Neural crest cell (in vitro differentiated cells): ENCODE measurements around the gene FTH1. TPM values are rescaled to one million over a fixed set of nuclear protein-coding genes. Genes with fewer than 3 reads are reported as not detected.
A peak's percentile ranks its signal among the peaks of the same experiment; 100 is the strongest.
"Not testable (repeated sequence)": the region's sequence is repeated elsewhere in the genome, so short reads cannot be mapped to it uniquely, and the experiment has no call there.

Experiments used
- DNase-seq: peaks from one replicate; pipeline ENCODE4 v3.0.0; 2021; ENCODE audit warnings: low read depth, mixed read lengths, low spot score
- H3K27ac Mint-ChIP-seq: one replicate; pipeline ENCODE4 v1.8.0; 2021; ENCODE audit warnings: mild to moderate bottlenecking, mixed read lengths; ENCODE audit not compliant: unreplicated experiment
- H3K27me3 Mint-ChIP-seq: 2 replicates; pipeline ENCODE4 v1.8.0; 2021; ENCODE audit warnings: low read depth, mild to moderate bottlenecking, mixed read lengths
- H3K36me3 Mint-ChIP-seq: 2 replicates; pipeline ENCODE4 v1.8.0; 2021; ENCODE audit warnings: low read depth, mild to moderate bottlenecking, mixed read lengths
- H3K4me1 Mint-ChIP-seq: 2 replicates; pipeline ENCODE4 v1.8.0; 2021; ENCODE audit warnings: mixed read lengths
- H3K4me3 Mint-ChIP-seq: one replicate; pipeline ENCODE4 v1.8.0; 2021; ENCODE audit warnings: mild to moderate bottlenecking, mixed read lengths
- H3K9me3 Mint-ChIP-seq: 2 replicates; pipeline ENCODE4 v1.8.0; 2021; ENCODE audit warnings: mixed read lengths
- total RNA-seq: library from RNA; stranded (reverse); gene quantifications from 2 replicates; pipeline ENCODE4 v1.2.1, GENCODE V29; 2021
- TF ChIP-seq, protein P1 (sequence below): fragments of 200-600 bp; sonication (generic); conservative IDR thresholded peaks from 2 replicates; pipeline ENCODE4 v1.5.0; 2021; ENCODE audit warnings: antibody characterized with exemption, mild to moderate bottlenecking

FTH1 gene
- total RNA-seq, 1 donor from 2014 or later = 1,207 TPM

DNA sequence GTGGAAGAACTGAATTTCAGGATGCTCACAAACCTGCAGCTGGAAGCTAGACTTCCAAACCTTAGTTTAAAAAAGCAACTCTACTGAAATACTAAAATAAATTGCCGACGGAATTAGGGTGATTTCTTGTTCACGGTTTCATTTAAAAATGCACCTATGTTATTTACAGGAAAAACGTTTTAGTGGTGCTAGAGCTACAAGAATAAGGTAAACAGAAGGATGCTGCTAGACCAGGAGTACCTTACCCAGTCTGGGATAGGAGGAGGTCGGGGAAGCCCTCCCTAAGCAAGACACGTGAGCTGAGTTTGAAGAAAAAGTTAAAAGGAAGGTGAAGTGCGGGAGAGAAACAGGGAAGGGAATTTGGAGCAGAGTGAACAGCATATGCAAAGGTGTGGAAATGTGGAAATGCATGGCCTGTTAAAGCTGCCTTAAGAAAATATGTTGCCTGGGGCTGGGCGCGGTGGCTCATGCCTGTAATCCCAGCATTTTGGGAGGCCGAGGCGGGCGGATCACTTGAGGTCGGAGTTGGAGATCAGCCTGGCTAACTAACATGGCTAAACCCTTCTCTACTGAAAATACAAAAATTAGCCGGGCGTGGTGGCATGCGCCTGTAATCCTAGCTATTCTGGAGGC, 1.4 kb upstream of the FTH1 start:
- H3K4me3 Mint-ChIP-seq = peak overlapping the region; percentile 98
- no peaks in the 10 kb centered on the region for H3K27me3 Mint-ChIP-seq
- TF ChIP-seq, protein P1, sequence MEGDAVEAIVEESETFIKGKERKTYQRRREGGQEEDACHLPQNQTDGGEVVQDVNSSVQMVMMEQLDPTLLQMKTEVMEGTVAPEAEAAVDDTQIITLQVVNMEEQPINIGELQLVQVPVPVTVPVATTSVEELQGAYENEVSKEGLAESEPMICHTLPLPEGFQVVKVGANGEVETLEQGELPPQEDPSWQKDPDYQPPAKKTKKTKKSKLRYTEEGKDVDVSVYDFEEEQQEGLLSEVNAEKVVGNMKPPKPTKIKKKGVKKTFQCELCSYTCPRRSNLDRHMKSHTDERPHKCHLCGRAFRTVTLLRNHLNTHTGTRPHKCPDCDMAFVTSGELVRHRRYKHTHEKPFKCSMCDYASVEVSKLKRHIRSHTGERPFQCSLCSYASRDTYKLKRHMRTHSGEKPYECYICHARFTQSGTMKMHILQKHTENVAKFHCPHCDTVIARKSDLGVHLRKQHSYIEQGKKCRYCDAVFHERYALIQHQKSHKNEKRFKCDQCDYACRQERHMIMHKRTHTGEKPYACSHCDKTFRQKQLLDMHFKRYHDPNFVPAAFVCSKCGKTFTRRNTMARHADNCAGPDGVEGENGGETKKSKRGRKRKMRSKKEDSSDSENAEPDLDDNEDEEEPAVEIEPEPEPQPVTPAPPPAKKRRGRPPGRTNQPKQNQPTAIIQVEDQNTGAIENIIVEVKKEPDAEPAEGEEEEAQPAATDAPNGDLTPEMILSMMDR = no peak
- H3K27ac Mint-ChIP-seq = peak overlapping the region; percentile 89
- peaks cover 21% of the 10 kb centered on the region for H3K36me3 Mint-ChIP-seq
- DNase-seq = no peak
- peaks cover 62% of the 10 kb centered on the region for H3K4me1 Mint-ChIP-seq
- H3K9me3 Mint-ChIP-seq = no peaks in the 10 kb centered on the region

DNA sequence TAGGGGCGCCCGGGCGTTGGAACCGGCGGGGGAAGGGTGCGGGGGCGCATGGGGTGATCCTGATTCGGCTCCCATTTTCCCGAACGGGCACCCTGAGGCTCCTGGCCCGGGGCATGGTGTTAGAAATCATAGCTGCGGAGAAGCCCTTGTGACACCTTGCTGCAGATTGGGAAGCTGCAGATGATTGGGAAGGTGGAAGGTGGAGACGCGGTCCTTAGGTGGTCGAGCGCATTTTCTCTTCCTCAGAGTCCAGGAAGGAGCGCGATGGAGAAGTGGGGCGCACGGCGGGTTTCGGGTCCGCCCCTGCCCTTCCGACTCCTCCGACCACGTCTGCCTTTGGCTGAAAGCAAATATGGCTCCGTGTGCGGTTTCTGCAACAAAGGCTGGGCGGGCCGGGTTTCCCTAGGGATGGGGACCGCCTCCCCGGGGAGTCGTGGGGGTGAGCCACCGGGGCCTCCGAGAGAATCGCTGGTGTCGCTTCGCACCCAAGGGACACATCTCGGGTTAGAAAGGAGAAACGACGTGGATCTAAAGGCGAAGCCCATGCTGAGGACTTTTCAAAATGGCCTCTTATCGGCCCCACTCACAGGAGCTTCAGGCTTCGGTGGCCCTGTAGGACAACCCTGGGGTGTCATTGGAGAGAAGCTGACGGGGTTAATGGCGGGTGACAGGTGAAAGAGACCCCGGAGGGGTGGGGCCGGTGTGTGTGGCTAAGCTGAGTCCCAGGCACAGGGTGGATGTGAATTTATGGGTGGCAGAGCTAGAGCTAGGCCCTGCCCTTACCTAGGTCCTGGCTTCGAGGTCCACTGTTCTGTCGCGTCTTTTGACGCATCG, 707 bp upstream of the FTH1 start:
- Mint-ChIP-seq H3K36me3 (peaks cover 28% of the 10 kb centered on the region), H3K4me3 (peak overlapping the region; percentile 98), H3K27me3 (no peaks in the 10 kb centered on the region), H3K27ac (peak overlapping the region; percentile 97), H3K9me3 (no peaks in the 10 kb centered on the region), H3K4me1 (peaks cover 61% of the 10 kb centered on the region)
- TF ChIP-seq, protein P1 = no peak
- DNase-seq = peak; percentile 34

DNA sequence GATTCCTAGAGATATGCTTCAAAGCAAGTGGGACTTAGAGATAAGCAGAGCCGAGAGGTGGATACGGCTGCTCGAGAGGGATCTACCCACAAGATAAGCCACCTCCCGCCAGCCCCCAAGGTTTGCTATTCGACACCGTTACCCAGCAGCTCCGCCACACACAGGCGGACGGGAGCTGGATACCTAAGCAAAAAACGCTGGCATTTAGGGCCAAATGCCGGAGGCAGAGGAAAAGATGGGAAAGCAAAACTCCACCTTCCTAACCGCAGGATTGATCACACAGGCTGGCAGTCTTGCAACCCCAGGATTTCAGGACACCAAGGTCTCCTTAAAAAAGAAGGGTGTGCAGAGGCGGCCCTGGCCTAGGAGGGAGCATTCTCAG, 709 bp downstream of the FTH1 start:
- H3K4me1 Mint-ChIP-seq = peaks cover 56% of the 10 kb centered on the region
- no peak for DNase-seq
- no peaks in the 10 kb centered on the region for H3K27me3 Mint-ChIP-seq
- peak overlapping the region; percentile 98 for H3K4me3 Mint-ChIP-seq
- TF ChIP-seq, protein P1 = no peak
- peaks cover 37% of the 10 kb centered on the region for H3K36me3 Mint-ChIP-seq
- no peaks in the 10 kb centered on the region for H3K9me3 Mint-ChIP-seq
- H3K27ac Mint-ChIP-seq = no peak overlapping the region

DNA sequence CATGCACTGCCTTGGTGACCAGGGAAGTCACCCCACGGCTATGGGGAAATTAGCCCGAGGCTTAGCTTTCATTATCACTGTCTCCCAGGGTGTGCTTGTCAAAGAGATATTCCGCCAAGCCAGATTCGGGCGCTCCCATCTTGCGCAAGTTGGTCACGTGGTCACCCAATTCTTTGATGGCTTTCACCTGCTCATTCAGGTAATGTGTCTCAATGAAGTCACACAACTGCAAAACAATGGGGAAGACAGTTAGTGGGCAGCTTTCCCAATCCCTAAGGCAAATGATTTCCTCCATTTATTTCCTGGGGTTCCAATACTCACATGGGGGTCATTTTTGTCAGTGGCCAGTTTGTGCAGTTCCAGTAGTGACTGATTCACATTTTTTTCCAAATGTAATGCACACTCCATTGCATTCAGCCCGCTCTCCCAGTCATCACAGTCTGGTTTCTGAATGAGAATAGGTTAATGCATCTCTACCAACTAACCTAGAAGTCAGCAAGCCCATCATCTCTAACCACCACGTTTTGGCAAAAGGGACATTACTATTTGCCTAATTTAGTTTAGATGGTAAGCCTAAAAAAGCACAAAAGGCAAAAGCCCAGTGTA, 2.7 kb downstream of the FTH1 start:
- Mint-ChIP-seq H3K36me3 (peaks cover 38% of the 10 kb centered on the region), H3K4me3 (peak overlapping the region; percentile 98), H3K4me1 (peaks cover 46% of the 10 kb centered on the region)
- DNase-seq, H3K9me3 Mint-ChIP-seq, H3K27me3 Mint-ChIP-seq, H3K27ac Mint-ChIP-seq: not testable (repeated sequence)

DNA sequence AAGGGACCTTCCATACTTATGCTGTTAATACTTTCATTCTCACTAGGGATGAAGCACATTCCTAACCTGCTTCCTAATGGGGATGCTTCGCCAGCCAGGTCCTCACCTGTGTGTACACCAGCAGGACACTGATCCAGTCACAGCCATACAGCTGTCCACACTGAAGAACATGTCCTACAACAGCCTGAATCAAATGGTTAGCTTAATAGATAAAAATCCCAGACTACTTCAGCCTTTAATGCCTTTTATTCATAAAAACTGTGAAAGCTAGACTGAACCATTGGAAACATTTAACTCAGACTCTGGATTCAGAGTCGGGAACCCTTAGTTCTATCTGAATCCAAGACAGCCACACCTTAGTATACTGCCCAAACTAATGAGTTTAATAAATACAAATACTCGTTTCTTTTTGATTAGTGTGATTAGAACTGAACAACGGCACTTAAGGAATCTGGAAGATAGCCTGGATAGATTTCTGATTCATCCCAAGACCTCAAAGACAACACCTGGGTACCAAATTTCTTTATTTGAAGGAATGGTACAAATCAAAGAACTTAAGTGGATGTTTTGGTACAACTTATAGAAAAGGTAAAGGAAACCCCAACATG, 3.3 kb downstream of the FTH1 start:
- TF ChIP-seq, protein P1 = no peak
- peaks cover 38% of the 10 kb centered on the region for H3K36me3 Mint-ChIP-seq
- DNase-seq = no peak
- H3K9me3 Mint-ChIP-seq = no peaks in the 10 kb centered on the region
- H3K27ac Mint-ChIP-seq = no peak overlapping the region
- peak overlapping the region; percentile 98 for H3K4me3 Mint-ChIP-seq
- H3K4me1 Mint-ChIP-seq = peaks cover 41% of the 10 kb centered on the region
- H3K27me3 Mint-ChIP-seq = no peaks in the 10 kb centered on the region
